ENCODE measurements around the gene SYT3.

The SYT3 gene

DNA sequence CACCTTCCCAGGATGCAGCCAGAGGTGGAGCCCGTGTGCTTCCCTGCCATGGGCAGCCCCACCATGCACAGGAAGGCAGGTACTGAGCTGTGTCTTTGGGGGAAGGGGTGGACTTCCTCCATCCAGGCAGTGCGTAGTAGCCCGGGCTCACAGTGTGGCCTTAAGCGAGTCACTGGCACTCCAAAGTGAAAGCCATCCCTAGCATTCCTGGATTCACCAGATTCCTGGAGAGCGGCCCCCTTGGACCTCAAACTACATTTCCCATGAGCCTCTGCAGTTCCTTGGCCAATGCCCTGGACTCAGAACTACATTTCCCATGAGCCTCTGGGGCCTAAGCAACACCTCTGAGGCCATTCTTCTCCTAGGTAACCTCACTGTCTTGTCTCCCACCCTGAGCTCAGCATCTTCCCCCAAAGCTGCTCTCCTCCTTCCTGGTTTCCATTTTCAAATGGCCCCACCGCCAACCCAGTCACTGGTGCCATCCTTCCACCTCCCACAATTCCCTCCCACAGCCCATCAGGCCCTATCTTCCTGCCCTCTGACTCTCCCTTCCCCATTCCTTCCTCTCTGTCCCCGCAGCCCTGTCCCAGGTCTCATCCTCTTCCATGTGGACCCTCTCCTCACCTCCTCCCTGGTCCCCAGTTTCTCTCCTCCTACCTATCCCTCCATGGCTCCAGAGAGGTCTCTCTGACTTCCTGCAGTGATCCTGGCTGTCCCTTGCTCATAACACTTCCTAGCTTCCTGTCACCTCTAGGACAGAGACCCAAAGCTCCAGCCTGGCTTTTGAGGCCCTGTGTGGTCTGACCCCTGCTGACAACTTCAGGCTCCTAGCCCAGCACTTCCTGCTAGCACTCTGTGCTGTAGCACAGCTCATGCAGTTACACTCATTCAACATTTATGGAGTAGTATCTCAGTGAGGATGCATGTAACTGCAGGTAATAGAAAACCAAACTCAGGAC is 10.0 kb upstream of the SYT3 start, which contains the start of gene C19orf81:
Gene C19orf81 (plus strand): TSS at position 13 of the 959 bp plus-strand sequence. CDS start 0 bp downstream, at position 13.
- no peak for DNase-seq (ENCODE audit: low read depth)
- in situ Hi-C loops (cut with HindIII; ENCODE audit: low sequenced_read_pairs), result no loop called here
- TF ChIP-seq, protein P1, sequence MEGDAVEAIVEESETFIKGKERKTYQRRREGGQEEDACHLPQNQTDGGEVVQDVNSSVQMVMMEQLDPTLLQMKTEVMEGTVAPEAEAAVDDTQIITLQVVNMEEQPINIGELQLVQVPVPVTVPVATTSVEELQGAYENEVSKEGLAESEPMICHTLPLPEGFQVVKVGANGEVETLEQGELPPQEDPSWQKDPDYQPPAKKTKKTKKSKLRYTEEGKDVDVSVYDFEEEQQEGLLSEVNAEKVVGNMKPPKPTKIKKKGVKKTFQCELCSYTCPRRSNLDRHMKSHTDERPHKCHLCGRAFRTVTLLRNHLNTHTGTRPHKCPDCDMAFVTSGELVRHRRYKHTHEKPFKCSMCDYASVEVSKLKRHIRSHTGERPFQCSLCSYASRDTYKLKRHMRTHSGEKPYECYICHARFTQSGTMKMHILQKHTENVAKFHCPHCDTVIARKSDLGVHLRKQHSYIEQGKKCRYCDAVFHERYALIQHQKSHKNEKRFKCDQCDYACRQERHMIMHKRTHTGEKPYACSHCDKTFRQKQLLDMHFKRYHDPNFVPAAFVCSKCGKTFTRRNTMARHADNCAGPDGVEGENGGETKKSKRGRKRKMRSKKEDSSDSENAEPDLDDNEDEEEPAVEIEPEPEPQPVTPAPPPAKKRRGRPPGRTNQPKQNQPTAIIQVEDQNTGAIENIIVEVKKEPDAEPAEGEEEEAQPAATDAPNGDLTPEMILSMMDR (IDR thresholded peaks at IDR 0.05; ENCODE audit: low read depth, low read length, missing control alignments), result no peak
- H3K4me3 ChIP-seq (ENCODE audit: low read depth, low read length), result no peak within 1 kb of the TSS

DNA sequence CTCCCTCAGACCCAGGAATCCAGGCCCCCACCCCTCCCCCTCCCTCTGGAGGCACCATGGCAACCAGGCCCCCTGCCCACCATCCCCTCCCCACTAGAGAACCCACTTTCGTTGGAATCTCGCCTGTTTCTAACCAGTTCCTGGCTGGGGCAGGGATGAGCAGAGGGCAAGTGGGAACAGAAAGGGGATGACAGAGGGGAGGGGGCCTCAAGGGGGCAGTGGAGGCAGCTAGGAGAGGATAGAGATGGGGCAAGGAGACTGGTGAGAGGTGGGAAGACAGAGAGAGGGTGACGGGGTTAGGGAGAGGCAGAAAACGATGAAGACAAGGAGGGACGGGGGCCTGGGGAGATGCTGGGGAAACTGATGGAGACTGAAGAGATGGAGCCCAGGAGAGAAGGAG is 9.0 kb upstream of the SYT3 start:
- DNase-seq (ENCODE audit: low read depth), result no peak
- TF ChIP-seq, protein P1 (IDR thresholded peaks at IDR 0.05; ENCODE audit: low read depth, low read length, missing control alignments), result no peak
- H3K4me3 ChIP-seq (ENCODE audit: low read depth, low read length), result no peak overlapping the region
- in situ Hi-C loops (cut with HindIII; ENCODE audit: low sequenced_read_pairs), result no loop called here

DNA sequence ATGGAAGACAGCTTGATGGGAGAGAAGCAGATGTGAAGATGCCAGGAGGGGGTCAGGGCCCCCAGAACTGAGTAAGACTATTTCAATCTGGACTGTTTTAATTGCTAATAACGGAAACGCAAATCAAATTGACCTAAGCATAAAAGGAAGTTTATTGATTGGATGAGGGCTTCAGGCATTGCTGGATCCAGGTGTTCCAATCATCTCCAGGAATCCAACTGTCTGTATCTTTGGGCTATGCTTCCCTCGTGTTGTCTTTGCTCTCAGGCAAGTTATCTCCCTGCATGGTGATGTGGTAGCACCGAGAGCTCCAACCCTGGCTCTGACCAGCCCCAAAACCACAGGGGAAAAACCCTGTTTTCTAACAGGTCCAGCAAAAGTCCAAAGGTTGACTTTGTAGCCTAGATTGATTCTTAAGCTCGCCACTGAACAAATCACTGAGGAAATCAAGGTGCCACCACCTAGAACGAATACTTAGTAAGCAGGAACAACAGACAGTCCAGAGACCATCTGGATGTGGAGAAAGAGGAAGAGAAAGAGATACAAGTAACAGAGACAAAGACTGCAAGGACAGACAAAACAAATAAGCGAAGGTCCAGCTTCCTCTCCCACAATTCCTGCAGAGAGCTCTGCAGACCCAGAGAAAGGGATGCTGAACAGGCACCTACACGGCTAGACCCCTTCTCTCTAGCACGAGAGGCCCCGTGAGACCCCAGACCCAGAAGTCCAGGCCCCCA is 8.4 kb upstream of the SYT3 start:
- in situ Hi-C loops (cut with HindIII; ENCODE audit: low sequenced_read_pairs), result no loop called here
- H3K4me3 ChIP-seq (ENCODE audit: low read depth, low read length), result no peak overlapping the region
- TF ChIP-seq, protein P1 (IDR thresholded peaks at IDR 0.05; ENCODE audit: low read depth, low read length, missing control alignments), result no peak
- no peak for DNase-seq (ENCODE audit: low read depth)

DNA sequence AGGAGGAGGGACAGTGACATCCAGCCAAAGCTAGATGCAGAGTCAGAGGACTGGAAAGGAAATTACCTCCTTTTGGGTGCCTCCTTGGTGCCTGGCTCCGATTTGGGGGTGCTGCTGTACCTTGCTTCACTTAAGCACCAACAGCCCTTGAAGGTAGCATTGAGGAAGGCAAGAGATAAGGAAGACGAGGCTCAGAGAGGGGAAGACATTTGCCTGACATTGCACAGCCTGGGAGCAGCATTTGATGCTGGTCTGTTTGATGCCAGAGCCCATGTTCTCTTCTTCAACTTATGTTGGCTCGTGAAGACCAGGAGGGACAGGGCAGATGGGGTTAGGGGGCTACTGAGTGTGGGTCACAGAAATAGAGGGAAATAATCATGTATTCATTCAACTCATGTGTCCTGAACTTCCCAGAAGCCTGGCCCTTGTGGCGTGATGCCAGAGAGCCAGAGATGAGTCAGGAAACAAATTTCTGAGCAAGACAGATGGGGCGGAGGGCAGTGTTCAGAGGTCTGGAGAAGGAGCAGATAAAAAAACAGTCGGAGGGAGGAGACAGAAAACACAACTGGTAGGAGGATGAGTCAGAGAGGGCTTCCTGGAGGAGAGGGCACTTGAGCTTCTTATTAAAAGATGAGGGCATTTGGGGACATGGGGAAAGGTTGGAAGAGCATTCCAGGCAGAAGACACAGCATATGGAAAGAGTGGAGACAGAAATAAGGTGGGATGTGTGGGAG is 6.6 kb upstream of the SYT3 start:
- DNase-seq (ENCODE audit: low read depth), result no peak
- TF ChIP-seq, protein P1 (IDR thresholded peaks at IDR 0.05; ENCODE audit: low read depth, low read length, missing control alignments), result no peak
- H3K4me3 ChIP-seq (ENCODE audit: low read depth, low read length), result no peak overlapping the region
- in situ Hi-C loops (cut with HindIII; ENCODE audit: low sequenced_read_pairs), result no loop called here

DNA sequence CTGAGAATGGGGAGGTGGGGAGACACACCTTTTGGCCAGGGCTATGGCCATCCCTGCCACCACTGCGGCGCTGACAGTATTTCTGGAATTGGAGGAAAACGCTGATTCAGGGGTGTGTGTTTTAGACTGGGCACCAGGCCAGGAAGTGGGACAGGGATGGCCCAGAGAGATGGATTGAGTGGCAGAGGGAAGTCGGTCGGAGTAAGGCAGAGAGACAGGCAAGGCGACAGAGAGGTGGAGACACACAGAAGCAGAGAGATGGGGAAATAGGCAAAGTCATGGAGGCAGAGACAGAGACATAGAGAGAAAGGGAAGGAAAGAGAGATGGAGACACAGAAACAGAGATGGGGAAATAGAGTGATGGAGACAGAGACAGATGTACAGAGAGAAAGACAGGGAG is 5.4 kb upstream of the SYT3 start:
- H3K4me3 ChIP-seq (ENCODE audit: low read depth, low read length), result no peak overlapping the region
- in situ Hi-C loops (cut with HindIII; ENCODE audit: low sequenced_read_pairs), result no loop called here
- no peak for DNase-seq (ENCODE audit: low read depth)
- TF ChIP-seq, protein P1 (IDR thresholded peaks at IDR 0.05; ENCODE audit: low read depth, low read length, missing control alignments), result no peak

DNA sequence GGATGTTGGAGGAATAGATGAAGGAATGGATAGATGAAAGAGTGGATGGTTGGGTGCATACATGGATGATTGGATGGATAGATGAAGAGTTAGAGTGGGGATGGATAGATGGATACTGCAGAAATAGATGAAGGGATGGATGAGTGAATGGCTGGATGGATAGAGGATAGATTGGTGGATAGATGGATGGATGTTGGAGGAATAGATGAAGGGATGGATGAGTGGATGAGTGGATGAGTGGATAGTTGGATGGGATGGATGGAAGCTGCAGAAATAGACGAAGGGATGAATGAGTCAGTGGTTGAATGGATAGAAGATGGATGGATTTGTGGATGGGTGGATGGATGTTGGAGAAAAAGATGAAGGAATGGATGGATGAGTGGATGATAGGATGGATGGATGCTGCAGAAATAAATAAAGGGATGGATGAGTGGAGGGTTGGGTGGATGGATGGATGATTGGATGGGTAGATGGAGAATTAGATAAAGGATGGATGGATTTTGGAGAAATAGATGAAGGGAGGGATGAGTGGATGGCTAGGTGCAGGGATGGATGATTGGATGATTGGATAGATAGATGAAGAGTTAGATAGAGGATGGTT is 4.7 kb upstream of the SYT3 start:
- no peak for DNase-seq (ENCODE audit: low read depth)
- H3K4me3 ChIP-seq (ENCODE audit: low read depth, low read length), result no peak overlapping the region
- in situ Hi-C loops (cut with HindIII; ENCODE audit: low sequenced_read_pairs), result no loop called here
- TF ChIP-seq, protein P1 (IDR thresholded peaks at IDR 0.05; ENCODE audit: low read depth, low read length, missing control alignments), result no peak
